WTC11 (cell line): ENCODE data around the gene CCDC141.

Source experiments
- FOXJ3 ChIP-seq: sonication (generic); formaldehyde crosslinking; IDR thresholded peaks from 2 replicates; pipeline ENCODE4 v1.9.0; 2021; ENCODE audit warnings: missing genetic modification reagents, mild to moderate bottlenecking, borderline replicate concordance
- JUN ChIP-seq: sonication (generic); formaldehyde crosslinking; IDR thresholded peaks from 2 replicates; pipeline ENCODE4 v1.8.0; 2023; ENCODE audit warnings: mild to moderate bottlenecking, missing genetic modification reagents
- TP53 ChIP-seq: sonication (generic); formaldehyde crosslinking; IDR thresholded peaks from 2 replicates; pipeline ENCODE4 v1.8.1; 2023; ENCODE audit warnings: mild to moderate bottlenecking, missing genetic modification reagents
- ZNF423 ChIP-seq: fragments of 250-450 bp; sonication (Bioruptor Pico); IDR thresholded peaks from 2 replicates; pipeline ENCODE4 v2.1.2; 2022; ENCODE audit warnings: mild to moderate bottlenecking, moderate library complexity
- TF ChIP-seq, protein P1 (sequence below): sonication (generic); formaldehyde crosslinking; IDR thresholded peaks from 2 replicates; pipeline ENCODE4 v1.8.0; 2022; ENCODE audit warnings: mild to moderate bottlenecking, missing genetic modification reagents
- TF ChIP-seq, protein P2 (sequence below): sonication (generic); formaldehyde crosslinking; IDR thresholded peaks from 2 replicates; pipeline ENCODE4 v1.8.0; 2022; ENCODE audit warnings: mild to moderate bottlenecking, missing genetic modification reagents
- TF ChIP-seq, protein P3 (sequence below): fragments of 250-450 bp; sonication (Bioruptor Pico); IDR thresholded peaks from 2 replicates; pipeline ENCODE4 v2.1.2; 2022; ENCODE audit warnings: mild to moderate bottlenecking, moderate library complexity
- TF ChIP-seq, protein P4 (sequence below): fragments of 200-600 bp; IDR thresholded peaks from 2 replicates; pipeline ENCODE4 v1.8.0; 2022; ENCODE audit warnings: antibody characterized with exemption

DNA sequence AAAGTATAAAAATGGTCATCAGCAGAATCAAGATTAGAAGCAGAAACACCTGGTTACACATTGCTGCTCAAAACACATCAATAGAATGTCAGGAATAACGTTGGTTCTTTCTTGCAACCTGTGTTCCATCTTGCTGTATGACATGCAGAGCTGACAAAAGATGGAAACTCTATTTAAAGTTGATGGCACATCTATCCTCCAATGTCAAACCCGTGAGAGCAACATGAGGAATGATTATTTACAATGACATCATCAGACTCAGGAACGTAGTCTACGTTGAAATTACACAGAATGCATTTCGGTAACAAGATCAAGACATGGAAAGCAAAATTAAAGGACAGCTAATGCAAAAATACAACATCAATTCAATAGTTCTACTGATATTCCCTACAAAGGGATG is 216.6 kb downstream of the CCDC141 start:
- TF ChIP-seq, protein P1, sequence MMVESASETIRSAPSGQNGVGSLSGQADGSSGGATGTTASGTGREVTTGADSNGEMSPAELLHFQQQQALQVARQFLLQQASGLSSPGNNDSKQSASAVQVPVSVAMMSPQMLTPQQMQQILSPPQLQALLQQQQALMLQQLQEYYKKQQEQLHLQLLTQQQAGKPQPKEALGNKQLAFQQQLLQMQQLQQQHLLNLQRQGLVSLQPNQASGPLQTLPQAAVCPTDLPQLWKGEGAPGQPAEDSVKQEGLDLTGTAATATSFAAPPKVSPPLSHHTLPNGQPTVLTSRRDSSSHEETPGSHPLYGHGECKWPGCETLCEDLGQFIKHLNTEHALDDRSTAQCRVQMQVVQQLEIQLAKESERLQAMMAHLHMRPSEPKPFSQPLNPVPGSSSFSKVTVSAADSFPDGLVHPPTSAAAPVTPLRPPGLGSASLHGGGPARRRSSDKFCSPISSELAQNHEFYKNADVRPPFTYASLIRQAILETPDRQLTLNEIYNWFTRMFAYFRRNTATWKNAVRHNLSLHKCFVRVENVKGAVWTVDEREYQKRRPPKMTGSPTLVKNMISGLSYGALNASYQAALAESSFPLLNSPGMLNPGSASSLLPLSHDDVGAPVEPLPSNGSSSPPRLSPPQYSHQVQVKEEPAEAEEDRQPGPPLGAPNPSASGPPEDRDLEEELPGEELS, result no peak
- TF ChIP-seq, protein P2, sequence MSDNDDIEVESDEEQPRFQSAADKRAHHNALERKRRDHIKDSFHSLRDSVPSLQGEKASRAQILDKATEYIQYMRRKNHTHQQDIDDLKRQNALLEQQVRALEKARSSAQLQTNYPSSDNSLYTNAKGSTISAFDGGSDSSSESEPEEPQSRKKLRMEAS (CRISPR knock-in tag), result no peak
- TF ChIP-seq FOXJ3 (CRISPR knock-in tag) (no peak), JUN (CRISPR knock-in tag) (no peak), TP53 (CRISPR knock-in tag) (no peak), ZNF423 (CRISPR knock-in tag) (no peak)
- TF ChIP-seq, protein P3, sequence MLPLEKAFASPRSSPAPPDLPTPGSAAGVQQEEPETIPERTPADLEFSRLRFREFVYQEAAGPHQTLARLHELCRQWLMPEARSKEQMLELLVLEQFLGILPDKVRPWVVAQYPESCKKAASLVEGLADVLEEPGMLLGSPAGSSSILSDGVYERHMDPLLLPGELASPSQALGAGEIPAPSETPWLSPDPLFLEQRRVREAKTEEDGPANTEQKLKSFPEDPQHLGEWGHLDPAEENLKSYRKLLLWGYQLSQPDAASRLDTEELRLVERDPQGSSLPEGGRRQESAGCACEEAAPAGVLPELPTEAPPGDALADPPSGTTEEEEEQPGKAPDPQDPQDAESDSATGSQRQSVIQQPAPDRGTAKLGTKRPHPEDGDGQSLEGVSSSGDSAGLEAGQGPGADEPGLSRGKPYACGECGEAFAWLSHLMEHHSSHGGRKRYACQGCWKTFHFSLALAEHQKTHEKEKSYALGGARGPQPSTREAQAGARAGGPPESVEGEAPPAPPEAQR (CRISPR knock-in tag), result no peak
- TF ChIP-seq, protein P4, sequence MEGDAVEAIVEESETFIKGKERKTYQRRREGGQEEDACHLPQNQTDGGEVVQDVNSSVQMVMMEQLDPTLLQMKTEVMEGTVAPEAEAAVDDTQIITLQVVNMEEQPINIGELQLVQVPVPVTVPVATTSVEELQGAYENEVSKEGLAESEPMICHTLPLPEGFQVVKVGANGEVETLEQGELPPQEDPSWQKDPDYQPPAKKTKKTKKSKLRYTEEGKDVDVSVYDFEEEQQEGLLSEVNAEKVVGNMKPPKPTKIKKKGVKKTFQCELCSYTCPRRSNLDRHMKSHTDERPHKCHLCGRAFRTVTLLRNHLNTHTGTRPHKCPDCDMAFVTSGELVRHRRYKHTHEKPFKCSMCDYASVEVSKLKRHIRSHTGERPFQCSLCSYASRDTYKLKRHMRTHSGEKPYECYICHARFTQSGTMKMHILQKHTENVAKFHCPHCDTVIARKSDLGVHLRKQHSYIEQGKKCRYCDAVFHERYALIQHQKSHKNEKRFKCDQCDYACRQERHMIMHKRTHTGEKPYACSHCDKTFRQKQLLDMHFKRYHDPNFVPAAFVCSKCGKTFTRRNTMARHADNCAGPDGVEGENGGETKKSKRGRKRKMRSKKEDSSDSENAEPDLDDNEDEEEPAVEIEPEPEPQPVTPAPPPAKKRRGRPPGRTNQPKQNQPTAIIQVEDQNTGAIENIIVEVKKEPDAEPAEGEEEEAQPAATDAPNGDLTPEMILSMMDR, result no peak
